Measurements from ENCODE around the gene MIER2.
A peak's percentile ranks its signal among the peaks of the same experiment; 100 is the strongest.
"Not testable (repeated sequence)": the region's sequence is repeated elsewhere in the genome, so short reads cannot be mapped to it uniquely, and the experiment has no call there.

The MIER2 gene

DNA sequence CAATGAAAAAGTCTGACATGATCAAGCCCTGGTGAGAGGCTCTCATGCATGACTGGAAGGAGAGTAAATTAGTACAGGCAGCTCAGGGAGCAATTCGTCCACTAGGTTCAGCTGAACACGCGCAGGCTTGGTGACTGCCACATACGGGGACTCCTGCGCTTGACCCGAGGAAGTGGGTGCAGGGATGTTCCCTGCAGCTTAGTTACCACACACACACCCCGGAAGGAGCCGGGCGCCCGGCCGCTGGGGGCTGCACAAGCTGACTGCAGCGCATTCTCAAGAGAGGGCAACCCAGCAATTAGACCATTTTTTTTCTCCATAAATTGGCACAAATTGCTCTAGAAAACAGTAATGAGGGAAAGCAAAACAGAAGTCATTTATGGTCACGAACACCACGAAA, 23.0 kb upstream of the MIER2 start:
- DNase-seq, result no peak
- in situ Hi-C loops (cut with HindIII; ENCODE audit: low pct_ligation_motif_present, low pct_unique_long_range_greater_than_20kb, low sequenced_read_pairs), result no loop called here

DNA sequence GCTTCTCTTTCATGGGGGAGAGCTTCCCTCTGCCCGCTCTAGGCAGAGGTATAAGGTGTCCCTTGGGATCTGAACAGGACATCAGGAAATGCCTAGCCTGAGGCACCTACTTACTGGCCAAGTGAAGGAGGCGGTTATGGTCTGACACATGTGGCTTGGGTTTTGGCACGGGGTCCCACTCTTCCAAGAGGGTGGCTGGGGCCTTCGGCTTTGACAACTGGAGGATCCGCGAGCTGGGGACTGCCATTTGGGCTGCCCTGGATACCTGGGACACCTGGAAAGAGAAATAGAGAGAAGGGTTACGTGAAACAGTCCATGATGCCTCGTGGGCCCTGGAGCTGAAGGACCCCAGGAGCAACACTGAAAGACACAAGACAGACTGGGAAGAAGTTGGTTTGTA, 22.4 kb upstream of the MIER2 start:
- no peak for DNase-seq

DNA sequence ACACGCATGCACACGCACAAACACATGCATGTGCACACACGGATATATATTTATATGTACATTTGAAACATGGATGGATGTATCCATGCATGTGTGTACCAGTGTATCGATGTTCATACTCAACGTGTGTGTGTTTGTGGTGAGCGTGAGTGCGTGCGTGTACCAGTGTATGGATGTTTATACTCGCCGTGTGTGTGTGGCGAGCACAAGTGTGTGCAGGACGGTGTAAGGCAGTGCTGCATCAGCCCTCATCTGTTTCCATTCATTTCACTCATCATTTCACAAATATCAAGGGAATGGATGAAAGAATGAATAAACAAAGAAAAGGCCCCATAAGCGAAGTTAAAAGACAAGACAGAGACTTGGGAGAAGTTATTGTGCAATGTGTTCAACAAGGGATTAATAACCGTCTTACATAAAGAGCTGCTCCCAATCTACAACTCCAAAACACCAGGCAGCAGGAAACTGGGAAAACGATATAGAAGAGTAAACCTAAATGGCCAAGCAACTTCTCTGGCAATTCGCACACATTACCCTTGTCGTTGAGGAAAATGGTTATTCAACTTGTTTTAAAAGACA, 21.7 kb upstream of the MIER2 start:
- DNase-seq, result no peak
- in situ Hi-C loops (cut with HindIII; ENCODE audit: low pct_ligation_motif_present, low pct_unique_long_range_greater_than_20kb, low sequenced_read_pairs), result no loop called here

More for the DNA sequence above, 22.4 kb upstream of the MIER2 start:
- in situ Hi-C loops (cut with HindIII; ENCODE audit: low pct_ligation_motif_present, low pct_unique_long_range_greater_than_20kb, low sequenced_read_pairs), result no loop called here

GRCh38 chr19:364496-365287, 20.1 kb upstream of the MIER2 start:
- no peak for DNase-seq
- in situ Hi-C loops (cut with HindIII; ENCODE audit: low pct_ligation_motif_present, low pct_unique_long_range_greater_than_20kb, low sequenced_read_pairs), result no loop called here

DNA sequence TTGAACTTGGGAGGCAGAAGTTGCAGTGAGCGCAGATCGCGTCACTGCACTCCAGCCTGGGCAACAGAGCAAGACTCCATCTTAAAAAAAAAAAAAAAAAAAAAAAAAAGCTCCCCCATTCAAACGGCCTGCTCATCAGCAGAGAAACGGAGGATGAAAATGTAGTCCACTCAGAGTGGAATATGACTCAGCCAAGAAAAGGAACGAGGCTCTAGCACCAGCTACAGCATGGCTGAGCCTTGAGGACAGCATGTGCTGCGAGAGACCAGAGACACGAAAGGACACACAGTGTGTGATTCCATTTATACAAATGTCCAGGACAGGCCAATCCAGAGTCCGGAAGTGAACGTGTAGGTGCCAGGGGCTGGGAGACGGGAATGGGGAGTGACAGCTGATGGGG, 18.1 kb upstream of the MIER2 start:
- no peak for DNase-seq
- in situ Hi-C loops (cut with HindIII; ENCODE audit: low pct_ligation_motif_present, low pct_unique_long_range_greater_than_20kb, low sequenced_read_pairs), result no loop called here

- DNase-seq, result no peak
- in situ Hi-C loops (cut with HindIII; ENCODE audit: low pct_ligation_motif_present, low pct_unique_long_range_greater_than_20kb, low sequenced_read_pairs), result no loop called here
These were observed 17.6 kb upstream of the MIER2 start for GRCh38 chr19:362154-362553.

- no peak for DNase-seq
These were observed 15.0 kb upstream of the MIER2 start for GRCh38 chr19:359653-359925.

DNA sequence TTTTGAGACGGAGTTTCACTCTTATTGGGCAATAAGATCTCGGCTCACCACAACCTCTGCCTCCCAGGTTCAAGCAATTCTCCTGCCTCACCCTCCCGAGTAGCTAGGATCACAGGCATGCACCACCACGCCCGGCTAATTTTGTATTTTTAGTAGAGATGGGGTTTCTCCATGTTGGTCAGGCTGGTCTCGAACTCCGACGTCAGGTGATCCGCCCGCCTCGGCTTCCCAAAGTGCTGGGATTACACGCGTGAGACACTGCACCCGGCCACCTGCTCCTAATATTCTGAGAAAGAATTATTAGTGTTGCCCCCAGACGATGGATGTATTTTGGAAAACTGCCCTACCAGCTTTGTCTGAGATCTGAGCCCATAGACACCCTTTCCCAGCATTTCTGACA, 10.9 kb upstream of the MIER2 start:
- DNase-seq; in situ Hi-C loops (cut with HindIII; ENCODE audit: low pct_ligation_motif_present, low pct_unique_long_range_greater_than_20kb, low sequenced_read_pairs): not testable (repeated sequence)

More at GRCh38 chr19:359653-359925, 15.0 kb upstream of the MIER2 start:
- in situ Hi-C loops (cut with HindIII; ENCODE audit: low pct_ligation_motif_present, low pct_unique_long_range_greater_than_20kb, low sequenced_read_pairs), result no loop called here

- no peak for DNase-seq
- in situ Hi-C loops (cut with HindIII; ENCODE audit: low pct_ligation_motif_present, low pct_unique_long_range_greater_than_20kb, low sequenced_read_pairs), result no loop called here
These were observed 10.5 kb upstream of the MIER2 start for GRCh38 chr19:355134-355533.

DNA sequence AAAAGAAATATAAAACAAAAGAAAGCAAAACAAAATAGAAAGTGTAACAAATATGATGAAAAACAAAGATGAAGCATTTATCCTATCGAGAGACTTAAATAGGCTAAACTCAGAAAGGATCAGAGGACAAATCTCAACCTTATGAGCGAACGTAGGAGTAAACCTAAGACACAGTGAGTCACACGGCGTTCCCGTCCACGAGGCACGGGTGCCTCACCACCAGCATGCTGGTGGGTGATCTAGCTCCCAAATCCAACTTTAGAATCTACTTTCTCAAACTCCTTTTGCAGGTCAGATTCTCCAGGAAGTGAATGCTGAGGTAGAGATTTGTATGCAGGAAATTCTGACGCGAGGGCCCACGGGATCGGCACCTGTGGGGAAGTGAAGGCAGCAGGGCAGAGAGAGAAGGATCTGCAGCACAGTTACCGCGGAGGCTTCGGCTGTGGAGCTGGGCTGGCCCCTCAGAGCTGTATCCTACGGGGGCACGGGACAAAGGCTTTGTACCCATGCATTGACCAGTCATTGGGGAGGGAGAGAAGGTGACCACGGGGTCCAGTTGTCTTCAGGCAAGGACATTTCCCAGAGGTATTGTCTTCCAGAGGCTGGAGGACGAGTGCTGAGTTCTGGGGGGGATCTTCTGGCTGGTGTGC, 7.5 kb upstream of the MIER2 start:
- in situ Hi-C loops (cut with HindIII; ENCODE audit: low pct_ligation_motif_present, low pct_unique_long_range_greater_than_20kb, low sequenced_read_pairs), result no loop called here
- no peak for DNase-seq

- in situ Hi-C loops (cut with HindIII; ENCODE audit: low pct_ligation_motif_present, low pct_unique_long_range_greater_than_20kb, low sequenced_read_pairs), result no loop called here
- peak; percentile 14 for DNase-seq
These were observed 3.6 kb upstream of the MIER2 start for GRCh38 chr19:347946-348861.

DNA sequence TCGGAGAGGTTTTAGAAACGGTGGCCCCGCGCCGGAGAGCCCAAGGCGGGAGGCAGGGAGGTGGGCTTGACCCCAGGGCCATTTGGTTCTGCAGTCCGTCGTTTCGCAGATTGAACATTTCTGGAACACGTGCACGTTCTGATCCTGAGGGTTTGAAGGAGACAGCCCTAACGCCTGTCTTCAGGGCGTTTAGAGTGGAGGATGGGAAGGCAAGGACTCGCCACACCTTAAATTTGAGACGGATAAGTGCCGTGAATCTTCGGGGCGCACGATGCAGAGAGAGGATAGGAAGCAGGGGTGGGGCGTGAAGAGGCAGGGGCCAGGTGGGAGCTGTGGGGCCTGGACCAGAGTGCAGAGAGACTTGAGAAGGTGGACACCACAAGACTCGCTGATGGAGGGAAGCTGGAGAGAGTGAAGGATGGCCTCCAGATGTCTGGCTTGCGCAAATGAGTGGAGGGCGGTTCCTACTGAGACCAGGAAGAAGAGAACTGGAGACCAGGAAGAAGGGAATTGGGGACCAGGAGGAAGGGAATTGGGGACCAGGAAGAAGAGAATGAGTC, 804 bp upstream of the MIER2 start:
- DNase-seq, result no peak
- in situ Hi-C loops (cut with HindIII; ENCODE audit: low pct_ligation_motif_present, low pct_unique_long_range_greater_than_20kb, low sequenced_read_pairs), result no loop called here

GRCh38 chr19:343941-344624, 513 bp downstream of the MIER2 start:
- DNase-seq, result peak; percentile 19

DNA sequence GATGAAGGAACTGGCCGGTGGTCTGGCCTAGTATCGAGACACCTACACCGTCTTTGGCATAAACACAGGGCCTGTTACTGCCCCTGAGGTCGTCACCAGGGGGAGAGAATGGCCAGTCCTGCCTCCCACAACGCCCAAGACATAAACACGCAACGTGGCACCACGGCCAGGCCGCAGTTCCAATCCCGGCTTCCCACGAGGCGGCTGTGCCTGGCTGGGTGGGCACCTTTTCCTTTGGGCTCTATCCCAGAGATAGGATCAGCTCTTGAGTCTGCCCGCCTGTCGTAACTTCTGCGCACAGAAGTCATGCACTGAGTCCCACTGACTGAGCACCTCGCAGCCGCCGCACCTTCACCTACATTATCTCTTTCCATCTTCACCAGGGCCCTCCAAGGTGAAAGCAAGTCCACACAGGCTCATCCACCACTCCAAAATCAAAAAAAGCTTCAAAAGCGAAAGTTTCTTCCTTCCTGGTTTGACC, 1.1 kb downstream of the MIER2 start:
- DNase-seq, result no peak

More at GRCh38 chr19:343941-344624, 513 bp downstream of the MIER2 start:
- in situ Hi-C loops (cut with HindIII; ENCODE audit: low pct_ligation_motif_present, low pct_unique_long_range_greater_than_20kb, low sequenced_read_pairs), result no loop called here

DNA sequence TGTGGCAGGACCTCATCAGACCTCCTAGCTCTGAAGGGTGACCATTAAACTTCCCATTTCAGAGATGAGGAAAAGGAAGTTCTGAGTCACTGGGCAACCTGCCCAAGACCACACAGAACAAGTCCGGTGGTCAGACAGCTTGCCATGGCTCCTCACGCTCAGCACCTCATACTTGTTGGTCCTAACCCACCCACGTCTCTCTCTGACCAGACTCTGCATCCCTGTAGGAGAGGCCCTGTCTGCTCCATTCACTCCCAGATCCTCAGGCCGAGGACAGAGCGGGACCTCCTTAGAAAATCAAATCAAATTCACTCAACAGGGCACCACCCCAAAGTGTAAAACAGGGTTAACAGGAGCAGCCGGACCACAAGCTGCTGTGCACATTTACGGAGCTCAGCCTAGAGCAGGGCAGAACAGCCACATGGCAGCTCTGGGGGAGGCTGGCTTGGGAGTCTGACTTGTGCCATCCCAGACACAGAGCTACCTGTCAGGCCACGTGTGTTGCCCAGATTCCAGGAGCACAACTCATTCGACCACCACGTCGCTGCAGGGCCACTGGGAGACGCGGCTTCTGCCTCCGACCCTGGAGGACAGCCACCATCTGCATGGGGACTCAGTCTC, 1.7 kb downstream of the MIER2 start:
- in situ Hi-C loops (cut with HindIII; ENCODE audit: low pct_ligation_motif_present, low pct_unique_long_range_greater_than_20kb, low sequenced_read_pairs), result no loop called here
- no peak for DNase-seq

More for the DNA sequence above, 1.1 kb downstream of the MIER2 start:
- in situ Hi-C loops (cut with HindIII; ENCODE audit: low pct_ligation_motif_present, low pct_unique_long_range_greater_than_20kb, low sequenced_read_pairs), result no loop called here

DNA sequence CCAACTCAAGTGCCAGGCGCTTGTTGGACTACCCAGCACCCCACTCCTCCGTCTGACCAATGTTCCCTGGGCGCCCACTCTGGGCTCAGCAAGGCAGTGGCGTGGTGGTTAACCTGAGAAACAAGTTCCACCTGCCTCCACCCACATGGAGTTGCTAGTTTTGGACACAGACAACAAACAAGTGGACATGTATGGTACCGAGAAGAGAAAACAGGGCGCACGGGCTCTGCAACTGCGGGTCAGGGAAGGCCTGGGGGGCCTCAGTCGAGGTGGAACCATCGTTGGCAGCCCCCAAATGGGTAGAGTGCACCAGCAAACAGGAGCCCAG, 2.5 kb downstream of the MIER2 start:
- no peak for DNase-seq
- in situ Hi-C loops (cut with HindIII; ENCODE audit: low pct_ligation_motif_present, low pct_unique_long_range_greater_than_20kb, low sequenced_read_pairs), result no loop called here

DNA sequence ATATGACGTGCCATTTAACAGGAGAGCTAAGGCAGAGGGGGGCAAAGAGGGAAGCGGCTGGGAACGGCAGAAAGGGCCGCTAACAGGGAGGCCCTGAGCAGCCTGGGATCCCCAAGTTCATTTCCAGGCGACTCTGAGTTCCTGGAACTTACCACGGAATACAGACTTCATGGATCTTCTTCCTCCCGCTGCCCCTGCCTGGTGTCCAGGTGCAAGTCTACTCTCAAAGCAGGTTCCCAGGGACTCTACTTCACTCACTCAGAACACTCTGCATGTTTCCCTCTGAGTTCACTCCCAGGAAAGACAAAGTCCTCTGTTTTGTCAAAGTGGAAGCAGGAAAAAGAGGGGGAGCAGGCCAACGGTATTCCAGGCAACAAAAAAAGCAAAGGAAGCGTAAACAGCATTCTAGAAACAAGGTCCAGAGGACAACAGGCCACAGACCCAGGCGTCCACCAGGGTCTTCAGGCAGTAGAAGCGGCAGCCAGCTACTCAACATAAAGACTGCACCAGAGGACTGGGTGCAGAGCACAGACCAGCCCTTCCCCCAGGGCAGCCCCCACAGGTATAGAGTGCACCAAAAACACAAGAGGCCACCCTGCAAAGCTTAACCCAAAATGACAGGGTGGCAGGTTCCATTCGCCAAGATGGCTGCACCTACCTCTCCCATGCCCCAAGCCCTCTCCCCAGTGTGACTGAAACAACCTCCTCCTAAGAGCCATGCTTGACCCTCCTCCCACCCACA, 3.0 kb downstream of the MIER2 start:
- no peak for DNase-seq
- in situ Hi-C loops (cut with HindIII; ENCODE audit: low pct_ligation_motif_present, low pct_unique_long_range_greater_than_20kb, low sequenced_read_pairs), result no loop called here
